ENCODE results near the gene AKR1B15.
A peak's percentile ranks its signal among the peaks of the same experiment; 100 is the strongest.
"Not testable (repeated sequence)": the region's sequence is repeated elsewhere in the genome, so short reads cannot be mapped to it uniquely, and the experiment has no call there.

AKR1B15 gene

GRCh38 chr7:134515569-134516468 is 33.1 kb upstream of the AKR1B15 start:
- Histone ChIP-seq H3F3A (ENCODE audit: insufficient read depth, low read length) (no peaks in the 10 kb centered on the region), H3K4me3 (ENCODE audit: low read depth, low read length, poor library complexity, severe bottlenecking) (no peak overlapping the region), H3K9me3 (ENCODE audit: low read length) (no peaks in the 10 kb centered on the region), H3K9me2 (ENCODE audit: low read depth, low read length) (no peaks in the 10 kb centered on the region), H3K36me3 (ENCODE audit: insufficient read depth, low read length) (no peaks in the 10 kb centered on the region), H3K27ac (ENCODE audit: low read depth, low read length, poor library complexity, severe bottlenecking) (no peak overlapping the region), H3K79me2 (ENCODE audit: insufficient read depth, low read length) (no peaks in the 10 kb centered on the region), H3K9ac (ENCODE audit: low read length) (no peak overlapping the region), H3K4me1 (ENCODE audit: insufficient read depth, low read length, severe bottlenecking) (no peaks in the 10 kb centered on the region), H3K4me2 (ENCODE audit: low read length) (no peak overlapping the region), H4K20me1 (ENCODE audit: insufficient read depth, low read length) (no peaks in the 10 kb centered on the region), H3K27me3 (ENCODE audit: insufficient read depth, low read length) (no peaks in the 10 kb centered on the region), H2AFZ (ENCODE audit: low read length) (no peak overlapping the region)
- TF ChIP-seq EZH2 (IDR thresholded peaks at IDR 0.05; ENCODE audit: borderline replicate concordance, low read length) (no peak), CTCF (IDR thresholded peaks at IDR 0.05; ENCODE audit: low read length) (no peak)

- H3K36me3 ChIP-seq (ENCODE audit: insufficient read depth, low read length), result no peaks in the 10 kb centered on the region
- H4K20me1 ChIP-seq (ENCODE audit: insufficient read depth, low read length), result no peaks in the 10 kb centered on the region
- no peak overlapping the region for H3K4me3 ChIP-seq (ENCODE audit: low read depth, low read length, poor library complexity, severe bottlenecking)
- H2AFZ ChIP-seq (ENCODE audit: low read length), result no peak overlapping the region
- no peaks in the 10 kb centered on the region for H3K9me3 ChIP-seq (ENCODE audit: low read length)
- no peak overlapping the region for H3K9ac ChIP-seq (ENCODE audit: low read length)
- H3F3A ChIP-seq (ENCODE audit: insufficient read depth, low read length), result no peaks in the 10 kb centered on the region
- H3K4me2 ChIP-seq (ENCODE audit: low read length), result no peak overlapping the region
- no peak overlapping the region for H3K27ac ChIP-seq (ENCODE audit: low read depth, low read length, poor library complexity, severe bottlenecking)
- no peaks in the 10 kb centered on the region for H3K27me3 ChIP-seq (ENCODE audit: insufficient read depth, low read length)
- no peaks in the 10 kb centered on the region for H3K4me1 ChIP-seq (ENCODE audit: insufficient read depth, low read length, severe bottlenecking)
- no peaks in the 10 kb centered on the region for H3K9me2 ChIP-seq (ENCODE audit: low read depth, low read length)
- TF ChIP-seq CTCF (IDR thresholded peaks at IDR 0.05; ENCODE audit: low read length) (peak; percentile 19; the same call in 1 of the 2 replicates), EZH2 (IDR thresholded peaks at IDR 0.05; ENCODE audit: borderline replicate concordance, low read length) (no peak)
- no peaks in the 10 kb centered on the region for H3K79me2 ChIP-seq (ENCODE audit: insufficient read depth, low read length)
Observed at GRCh38 chr7:134520130-134520529, 28.8 kb upstream of the AKR1B15 start.

GRCh38 chr7:134522601-134523000 is 26.3 kb upstream of the AKR1B15 start:
- no peak for TF ChIP-seq CTCF (IDR thresholded peaks at IDR 0.05; ENCODE audit: low read length)
- no peak for TF ChIP-seq EZH2 (IDR thresholded peaks at IDR 0.05; ENCODE audit: borderline replicate concordance, low read length)
- no peaks in the 10 kb centered on the region for H3K9me2 ChIP-seq (ENCODE audit: low read depth, low read length)
- no peak overlapping the region for H3K4me3 ChIP-seq (ENCODE audit: low read depth, low read length, poor library complexity, severe bottlenecking)
- H3F3A ChIP-seq (ENCODE audit: insufficient read depth, low read length), result no peaks in the 10 kb centered on the region
- H3K36me3 ChIP-seq (ENCODE audit: insufficient read depth, low read length), result no peaks in the 10 kb centered on the region
- no peaks in the 10 kb centered on the region for H3K4me1 ChIP-seq (ENCODE audit: insufficient read depth, low read length, severe bottlenecking)
- no peak overlapping the region for H2AFZ ChIP-seq (ENCODE audit: low read length)
- no peaks in the 10 kb centered on the region for H3K27me3 ChIP-seq (ENCODE audit: insufficient read depth, low read length)
- H3K79me2 ChIP-seq (ENCODE audit: insufficient read depth, low read length), result no peaks in the 10 kb centered on the region
- H3K9ac ChIP-seq (ENCODE audit: low read length), result no peak overlapping the region
- no peaks in the 10 kb centered on the region for H3K9me3 ChIP-seq (ENCODE audit: low read length)
- H3K27ac ChIP-seq (ENCODE audit: low read depth, low read length, poor library complexity, severe bottlenecking), result no peak overlapping the region
- no peaks in the 10 kb centered on the region for H4K20me1 ChIP-seq (ENCODE audit: insufficient read depth, low read length)
- H3K4me2 ChIP-seq (ENCODE audit: low read length), result no peak overlapping the region

- H3F3A ChIP-seq (ENCODE audit: insufficient read depth, low read length); H4K20me1 ChIP-seq (ENCODE audit: insufficient read depth, low read length); H2AFZ ChIP-seq (ENCODE audit: low read length); H3K9me2 ChIP-seq (ENCODE audit: low read depth, low read length); H3K4me2 ChIP-seq (ENCODE audit: low read length); H3K4me3 ChIP-seq (ENCODE audit: low read depth, low read length, poor library complexity, severe bottlenecking); H3K9ac ChIP-seq (ENCODE audit: low read length); H3K79me2 ChIP-seq (ENCODE audit: insufficient read depth, low read length); H3K27me3 ChIP-seq (ENCODE audit: insufficient read depth, low read length); H3K9me3 ChIP-seq (ENCODE audit: low read length); H3K36me3 ChIP-seq (ENCODE audit: insufficient read depth, low read length); H3K4me1 ChIP-seq (ENCODE audit: insufficient read depth, low read length, severe bottlenecking); H3K27ac ChIP-seq (ENCODE audit: low read depth, low read length, poor library complexity, severe bottlenecking): not testable (repeated sequence)
Observed at GRCh38 chr7:134525449-134525848, 23.5 kb upstream of the AKR1B15 start.

- H3K27ac ChIP-seq (ENCODE audit: low read depth, low read length, poor library complexity, severe bottlenecking); H3K36me3 ChIP-seq (ENCODE audit: insufficient read depth, low read length); H3K4me1 ChIP-seq (ENCODE audit: insufficient read depth, low read length, severe bottlenecking): not testable (repeated sequence)
Observed at GRCh38 chr7:134526552-134527248, 22.2 kb upstream of the AKR1B15 start.

More at GRCh38 chr7:134526552-134527248, 22.2 kb upstream of the AKR1B15 start:
- H3K9me3 ChIP-seq (ENCODE audit: low read length); H3K27me3 ChIP-seq (ENCODE audit: insufficient read depth, low read length); H3K9ac ChIP-seq (ENCODE audit: low read length); H2AFZ ChIP-seq (ENCODE audit: low read length); H3K4me2 ChIP-seq (ENCODE audit: low read length); H3K79me2 ChIP-seq (ENCODE audit: insufficient read depth, low read length); H4K20me1 ChIP-seq (ENCODE audit: insufficient read depth, low read length); H3F3A ChIP-seq (ENCODE audit: insufficient read depth, low read length); H3K4me3 ChIP-seq (ENCODE audit: low read depth, low read length, poor library complexity, severe bottlenecking); H3K9me2 ChIP-seq (ENCODE audit: low read depth, low read length): not testable (repeated sequence)
